ENCODE measurements around the gene RAB3D. TPM values are rescaled to one million over a fixed set of nuclear protein-coding genes. Genes with fewer than 3 reads are reported as not detected.

The RAB3D gene
- total and polyA plus RNA-seq, 7 experiments from 2014 or later = 1.4 to 38.2 (median 8.0) TPM

GRCh38 chr19:11377237-11377636 lies 37.8 kb upstream of the RAB3D start:
- ChIA-PET CTCF (interaction anchor here (0.6 to 1.8 kb wide), 7 partner anchors 9 to 217 kb away, joined by 3 to 7 read pairs (median 4); partner anchors contain the start of genes ODAD3 and PRKCSH), POLR2A (interaction anchor here (0.5 to 1.3 kb wide), 4 partner anchors 31 to 146 kb away, joined by 3 to 5 read pairs (median 4); partner anchors contain the start of genes CCDC159 and TMEM205)
- Mint-ChIP-seq H3K36me3 (peaks cover 3 to 26% (median 7%) of the 10 kb centered on the region in 5 donors), H3K4me1 (peaks cover 33 to 62% (median 47%) of the 10 kb centered on the region in 7 donors), H3K27me3 (peaks cover 0 to 11% (median 4%) of the 10 kb centered on the region in 5 donors), H3K4me3 (peak overlapping the region in 7 of 10 donors; percentile 26 to 87 (median 63)), H3K9me3 (peaks cover 0 to 6% (median 0%) of the 10 kb centered on the region in 11 donors), H3K27ac (peak overlapping the region in 8 of 9 donors; percentile 55 to 96 (median 78))
- Histone ChIP-seq H3K36me3 (ENCODE audit: control insufficient read depth in 2 of 3, insufficient read depth in 3 of 3, low read length in 3 of 3) (peaks cover 0 to 7% (median 0%) of the 10 kb centered on the region in 3 experiments), H3K27me3 (ENCODE audit: control insufficient read depth in 2 of 2, insufficient read depth in 2 of 2, low read length in 2 of 2) (no peaks in the 10 kb centered on the region), H3K9me3 (ENCODE audit: control insufficient read depth in 2 of 3, low read length in 3 of 3) (no peaks in the 10 kb centered on the region), H3K4me3 (ENCODE audit: low read length) (no peak overlapping the region), H3K4me1 (ENCODE audit: control insufficient read depth in 2 of 2, insufficient read depth in 2 of 2, low read length in 2 of 2) (peaks cover 42 to 48% of the 10 kb centered on the region in 2 donors), H3K27ac (ENCODE audit: low read depth, low read length) (no peak overlapping the region)
- intact Hi-C loops (cut with micrococcal nuclease) = no loop called here
- no peak for ATAC-seq
- DNase-seq = no peak

- no peaks in the 10 kb centered on the region for H3K27me3 ChIP-seq (ENCODE audit: control insufficient read depth in 2 of 2, insufficient read depth in 2 of 2, low read length in 2 of 2)
- no peak overlapping the region for H3K4me3 Mint-ChIP-seq
- H3K27me3 Mint-ChIP-seq = no peaks in the 10 kb centered on the region
- peaks cover 0 to 7% (median 0%) of the 10 kb centered on the region in 3 experiments for H3K36me3 ChIP-seq (ENCODE audit: control insufficient read depth in 2 of 3, insufficient read depth in 3 of 3, low read length in 3 of 3)
- H3K36me3 Mint-ChIP-seq = peaks cover 11 to 26% (median 16%) of the 10 kb centered on the region in 5 donors
- peak overlapping the region; percentile 92 for H3K27ac ChIP-seq (ENCODE audit: low read depth, low read length)
- DNase-seq (peak; percentile 49 to 87 (median 83)), ATAC-seq (peak; percentile 51)
- no peaks in the 10 kb centered on the region for H3K9me3 ChIP-seq (ENCODE audit: control insufficient read depth in 2 of 3, low read length in 3 of 3)
- ChIA-PET CTCF (interaction anchor here (0.6 to 2.3 kb wide), 8 partner anchors 8 to 848 kb away, joined by 3 to 13 read pairs (median 4); partner anchors contain the start of genes CCDC159, RAB3D and TMEM205), POLR2A (interaction anchor here (0.5 to 3.6 kb wide), 24 partner anchors 8 to 1544 kb away, joined by 3 to 36 read pairs (median 4); partner anchors contain the start of genes CCDC159, ECSIT, ELOF1 and EPOR)
- H3K4me3 ChIP-seq (ENCODE audit: low read length) = peak overlapping the region; percentile 92
- peaks cover 0 to 2% (median 0%) of the 10 kb centered on the region in 11 donors for H3K9me3 Mint-ChIP-seq
- peaks cover 19 to 47% (median 36%) of the 10 kb centered on the region in 7 donors for H3K4me1 Mint-ChIP-seq
- no peak overlapping the region for H3K27ac Mint-ChIP-seq
- H3K4me1 ChIP-seq (ENCODE audit: control insufficient read depth in 2 of 2, insufficient read depth in 2 of 2, low read length in 2 of 2) = peaks cover 27 to 36% of the 10 kb centered on the region in 2 donors
- intact Hi-C loops (cut with micrococcal nuclease) = loop anchor here (1.0 to 2.0 kb wide), 8 partner anchors 8 to 539 kb away; partner anchors contain the start of genes CCDC159 (in 1 of the 2), ELOF1 (in 1 of the 2), ODAD3 (in 1 of the 2) and PLPPR2 (in 1 of the 2)
These were observed 35.9 kb upstream of the RAB3D start for GRCh38 chr19:11375143-11375948.

DNA sequence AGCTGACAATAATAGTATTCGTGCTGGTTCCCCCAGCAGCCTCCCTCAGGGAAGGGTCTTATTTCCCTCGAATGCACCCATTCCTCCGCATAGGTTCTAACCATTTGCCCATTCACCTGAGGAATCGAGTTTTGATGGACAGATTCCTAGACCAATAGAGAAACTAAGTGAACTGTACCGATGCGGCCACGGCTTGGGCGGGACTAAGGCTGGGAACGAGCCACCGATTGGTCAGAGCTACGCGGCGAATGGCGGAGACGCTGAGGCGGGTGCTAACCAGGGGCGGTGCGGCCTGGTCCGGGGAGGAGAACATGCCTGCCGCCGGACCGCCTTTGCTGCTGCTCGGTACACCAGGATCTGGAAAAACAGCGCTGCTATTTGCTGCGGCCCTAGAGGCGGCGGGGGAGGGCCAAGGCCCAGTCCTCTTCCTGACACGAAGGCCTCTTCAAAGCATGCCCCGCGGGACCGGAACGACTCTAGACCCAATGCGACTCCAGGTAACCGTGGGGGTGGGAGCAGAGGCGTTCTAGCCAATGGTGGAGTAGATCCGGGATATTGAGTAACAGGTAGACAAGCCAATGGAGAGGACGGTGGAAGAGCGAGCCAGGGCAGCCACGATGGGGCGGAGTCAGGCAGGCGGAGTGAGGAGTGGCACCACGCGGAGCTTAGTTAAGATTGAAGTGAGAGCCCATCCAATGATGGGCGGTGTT lies 35.1 kb upstream of the RAB3D start, which contains the start of gene SWSAP1:
Gene SWSAP1, plus strand, starts transcription at position 234 of the 710 bp plus-strand sequence. Its CDS starts 15 bp downstream, at position 249.
- Histone ChIP-seq H3K27me3 (ENCODE audit: control insufficient read depth in 2 of 2, insufficient read depth in 2 of 2, low read length in 2 of 2) (no peaks in the 10 kb centered on the region), H3K27ac (ENCODE audit: low read depth, low read length) (peak within 1 kb of the TSS; percentile 92), H3K4me1 (ENCODE audit: control insufficient read depth in 2 of 2, insufficient read depth in 2 of 2, low read length in 2 of 2) (peaks cover 21 to 30% of the 10 kb centered on the region in 2 donors), H3K9me3 (ENCODE audit: control insufficient read depth in 2 of 3, low read length in 3 of 3) (no peaks in the 10 kb centered on the region), H3K36me3 (ENCODE audit: control insufficient read depth in 2 of 3, insufficient read depth in 3 of 3, low read length in 3 of 3) (peaks cover 0 to 9% (median 0%) of the 10 kb centered on the region in 3 experiments), H3K4me3 (ENCODE audit: low read length) (peak within 1 kb of the TSS; percentile 92)
- Mint-ChIP-seq H3K36me3 (peaks cover 11 to 23% (median 16%) of the 10 kb centered on the region in 5 donors), H3K4me1 (peaks cover 12 to 40% (median 28%) of the 10 kb centered on the region in 7 donors), H3K27ac (peak within 1 kb of the TSS in 1 of 9 donors; percentile 22), H3K4me3 (peak within 1 kb of the TSS in 3 of 10 donors; percentile 31 to 56 (median 45)), H3K9me3 (peaks cover 0 to 2% (median 0%) of the 10 kb centered on the region in 11 donors), H3K27me3 (no peaks in the 10 kb centered on the region)
- ATAC-seq (peak; percentile 94), DNase-seq (peak; percentile 87 to 99 (median 99))
- ChIA-PET CTCF (interaction anchor here (0.6 to 2.3 kb wide), 8 partner anchors 9 to 847 kb away, joined by 3 to 13 read pairs (median 4); partner anchors contain the start of genes CCDC159, RAB3D and TMEM205), POLR2A (interaction anchor here (0.5 to 3.6 kb wide), 25 partner anchors 8 to 1540 kb away, joined by 3 to 36 read pairs (median 4); partner anchors contain the start of genes CCDC159, ECSIT, ELOF1 and EPOR)
- intact Hi-C loops (cut with micrococcal nuclease) = loop anchor here (1.0 to 5.0 kb wide), 9 partner anchors 9 to 1418 kb away; partner anchors contain the start of genes CCDC159 (in 2 of the 2), ODAD3 (in 2 of the 2), PLPPR2 (in 2 of the 2) and PRKCSH (in 2 of the 2)

- Histone ChIP-seq H3K4me1 (ENCODE audit: control insufficient read depth in 2 of 2, insufficient read depth in 2 of 2, low read length in 2 of 2) (peaks cover 21 to 30% of the 10 kb centered on the region in 2 donors), H3K4me3 (ENCODE audit: low read length) (peak overlapping the region; percentile 92), H3K36me3 (ENCODE audit: control insufficient read depth in 2 of 3, insufficient read depth in 3 of 3, low read length in 3 of 3) (peaks cover 0 to 15% (median 0%) of the 10 kb centered on the region in 3 experiments), H3K27me3 (ENCODE audit: control insufficient read depth in 2 of 2, insufficient read depth in 2 of 2, low read length in 2 of 2) (no peaks in the 10 kb centered on the region), H3K9me3 (ENCODE audit: control insufficient read depth in 2 of 3, low read length in 3 of 3) (no peaks in the 10 kb centered on the region), H3K27ac (ENCODE audit: low read depth, low read length) (peak overlapping the region; percentile 92)
- peaks cover 11 to 27% (median 20%) of the 10 kb centered on the region in 5 donors for H3K36me3 Mint-ChIP-seq
- ChIA-PET POLR2A (interaction anchor here (1.1 to 3.6 kb wide), 9 partner anchors 10 to 393 kb away, joined by 4 to 36 read pairs (median 12); partner anchors contain the start of genes CCDC159, ECSIT, EPOR and ODAD3), CTCF (interaction anchor here (1.1 to 2.3 kb wide), 6 partner anchors 9 to 108 kb away, joined by 3 to 13 read pairs (median 6); partner anchors contain the start of genes CCDC159, RAB3D and TMEM205)
- no peak overlapping the region for H3K27ac Mint-ChIP-seq
- no peaks in the 10 kb centered on the region for H3K27me3 Mint-ChIP-seq
- ATAC-seq (no peak), DNase-seq (peak in 1 of 9 donors; percentile 9)
- H3K9me3 Mint-ChIP-seq = peaks cover 0 to 2% (median 0%) of the 10 kb centered on the region in 11 donors
- H3K4me1 Mint-ChIP-seq = peaks cover 12 to 38% (median 27%) of the 10 kb centered on the region in 7 donors
- no peak overlapping the region for H3K4me3 Mint-ChIP-seq
- intact Hi-C loops (cut with micrococcal nuclease) = loop anchor here (1.0 to 5.0 kb wide), 7 partner anchors 19 to 1418 kb away; partner anchors contain the start of genes CCDC159 (in 1 of the 2), JUNB (in 1 of the 2), ODAD3 (in 1 of the 2) and PLPPR2 (in 1 of the 2)
These were observed 34.5 kb upstream of the RAB3D start for GRCh38 chr19:11373885-11374432.

- Mint-ChIP-seq H3K4me3 (peak overlapping the region in 6 of 10 donors; percentile 2 to 72 (median 38)), H3K9me3 (peaks cover 0 to 2% (median 0%) of the 10 kb centered on the region in 11 donors), H3K27me3 (no peaks in the 10 kb centered on the region), H3K4me1 (peaks cover 12 to 34% (median 26%) of the 10 kb centered on the region in 7 donors), H3K36me3 (peaks cover 15 to 26% (median 20%) of the 10 kb centered on the region in 5 donors), H3K27ac (peak overlapping the region in 4 of 9 donors; percentile 3 to 90 (median 36))
- Histone ChIP-seq H3K9me3 (ENCODE audit: control insufficient read depth in 2 of 3, low read length in 3 of 3) (no peaks in the 10 kb centered on the region), H3K27me3 (ENCODE audit: control insufficient read depth in 2 of 2, insufficient read depth in 2 of 2, low read length in 2 of 2) (no peaks in the 10 kb centered on the region), H3K4me1 (ENCODE audit: control insufficient read depth in 2 of 2, insufficient read depth in 2 of 2, low read length in 2 of 2) (peaks cover 21 to 30% of the 10 kb centered on the region in 2 donors), H3K4me3 (ENCODE audit: low read length) (peak overlapping the region; percentile 92), H3K27ac (ENCODE audit: low read depth, low read length) (no peak overlapping the region), H3K36me3 (ENCODE audit: control insufficient read depth in 2 of 3, insufficient read depth in 3 of 3, low read length in 3 of 3) (peaks cover 0 to 16% (median 0%) of the 10 kb centered on the region in 3 experiments)
- CTCF ChIA-PET = interaction anchor here (2.0 to 2.2 kb wide), 2 partner anchors 10 to 109 kb away, joined by 7 to 8 read pairs; no protein-coding TSS in a partner anchor
- intact Hi-C loops (cut with micrococcal nuclease) = loop anchor here in 1 of 2 donors (5.0 kb wide), 1 partner anchor 1419 kb away; the partner anchor contains the start of gene JUNB
- no peak for ATAC-seq
- POLR2A ChIA-PET = interaction anchor here (1.3 to 3.6 kb wide), 6 partner anchors 10 to 62 kb away, joined by 6 to 36 read pairs (median 24); partner anchors contain the start of genes CCDC159, EPOR, ODAD3 and PRKCSH
- peak in 1 of 9 donors; percentile 4 for DNase-seq
These were observed 33.9 kb upstream of the RAB3D start for GRCh38 chr19:11373166-11373884.

Data from naive thymus-derived CD4-positive, alpha-beta T cell (primary cell).